HG03095 (cell line): ENCODE results near the gene MROH2A.

Source experiments
- ATAC-seq: cut with Tn5 transposase; IDR thresholded peaks from one replicate; pipeline ENCODE4 v1.9.1; 2021; ENCODE audit warnings: moderate library complexity; ENCODE audit not compliant: unreplicated experiment

Gene MROH2A

DNA sequence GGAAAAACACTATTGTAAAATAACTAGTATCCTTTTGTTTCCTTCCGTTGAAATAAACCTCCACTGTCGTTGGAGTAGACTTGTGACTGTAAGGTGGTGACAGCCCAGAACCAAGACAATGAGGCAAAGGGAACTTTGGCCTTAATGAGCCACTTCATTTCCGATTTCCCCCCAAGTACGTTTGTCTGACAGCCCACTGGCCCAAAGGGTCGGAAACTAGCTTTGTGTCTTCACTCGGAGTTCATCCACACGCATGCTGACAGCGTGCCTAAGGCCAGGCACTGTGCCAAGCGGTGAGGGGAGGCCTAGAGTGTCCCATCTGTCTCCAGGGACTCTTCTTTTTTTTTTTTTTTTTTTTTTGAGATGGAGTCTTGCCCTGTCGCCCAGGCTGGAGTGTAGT lies 55.2 kb downstream of the MROH2A start:
- no peak for ATAC-seq

DNA sequence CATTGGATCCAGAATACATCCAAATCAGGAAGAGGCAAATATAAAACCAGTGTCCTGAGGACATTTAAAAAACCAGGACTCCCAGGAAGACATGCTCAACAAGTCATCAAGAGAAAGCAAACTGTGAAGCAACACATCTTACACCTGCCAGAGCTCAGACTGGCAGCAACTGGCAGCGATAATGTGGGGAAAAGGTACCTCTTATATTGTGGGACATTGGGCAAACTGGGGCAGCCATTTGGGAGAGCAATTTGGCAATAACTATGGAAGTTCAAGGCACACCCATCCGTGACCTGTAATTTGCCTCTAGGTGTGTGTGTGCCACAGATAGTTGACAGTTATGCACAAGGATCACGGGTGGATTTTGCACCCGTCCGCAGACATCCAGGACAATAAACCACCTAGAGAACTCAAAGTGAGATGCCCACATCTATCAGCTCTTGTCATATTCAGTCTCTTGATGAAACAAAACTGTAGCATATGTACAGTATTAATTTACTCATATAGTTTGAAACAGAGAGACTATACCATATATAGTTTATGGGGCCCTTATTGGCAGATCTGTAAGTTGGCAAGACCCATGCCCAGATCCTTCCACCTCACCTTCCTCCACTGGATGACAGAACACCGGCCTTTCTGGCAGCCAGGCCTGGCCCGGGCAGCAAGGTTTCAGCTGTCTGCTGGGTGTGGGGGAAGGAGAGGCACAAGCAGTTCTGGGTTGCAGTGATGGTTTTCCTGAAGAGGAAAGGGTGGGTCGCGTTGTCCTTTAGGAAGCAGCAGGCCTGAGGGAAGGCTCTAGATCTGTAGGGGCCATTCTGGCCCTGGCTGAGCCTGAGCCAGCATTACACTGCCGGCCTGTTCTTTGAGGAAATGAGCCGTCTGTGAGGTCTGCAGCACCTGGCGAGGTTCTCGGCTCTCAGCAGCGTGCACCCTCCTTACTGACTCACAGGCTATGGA lies 57.4 kb downstream of the MROH2A start:
- ATAC-seq: no peak

- no peak for ATAC-seq
Observed at GRCh38 chr2:233836359-233836758, 58.2 kb downstream of the MROH2A start.

DNA sequence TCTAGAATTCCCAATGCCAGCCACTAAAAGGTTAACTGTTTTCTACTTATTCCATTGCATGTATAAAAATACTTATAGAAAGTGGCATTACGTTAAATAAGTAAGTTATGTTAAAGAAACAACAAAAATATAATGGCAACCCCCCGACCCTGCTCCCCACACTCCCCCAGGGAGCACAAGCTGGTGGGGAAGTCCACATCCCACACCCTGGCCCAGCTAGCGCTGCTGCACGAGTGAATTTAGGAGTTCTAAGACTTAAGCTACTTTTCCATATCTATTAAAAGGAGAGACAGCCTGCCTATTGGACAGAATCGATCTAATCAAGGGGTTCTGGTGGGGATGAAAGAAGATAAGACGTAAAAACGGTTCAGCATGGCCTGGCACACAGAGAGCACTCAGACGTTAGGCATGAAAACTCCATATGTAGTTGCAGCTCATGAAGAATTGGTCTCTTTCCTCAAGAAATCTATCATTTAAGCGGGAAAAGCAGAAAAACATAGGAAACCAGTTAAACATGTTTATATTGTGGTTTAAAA lies 59.6 kb downstream of the MROH2A start:
- no peak for ATAC-seq

DNA sequence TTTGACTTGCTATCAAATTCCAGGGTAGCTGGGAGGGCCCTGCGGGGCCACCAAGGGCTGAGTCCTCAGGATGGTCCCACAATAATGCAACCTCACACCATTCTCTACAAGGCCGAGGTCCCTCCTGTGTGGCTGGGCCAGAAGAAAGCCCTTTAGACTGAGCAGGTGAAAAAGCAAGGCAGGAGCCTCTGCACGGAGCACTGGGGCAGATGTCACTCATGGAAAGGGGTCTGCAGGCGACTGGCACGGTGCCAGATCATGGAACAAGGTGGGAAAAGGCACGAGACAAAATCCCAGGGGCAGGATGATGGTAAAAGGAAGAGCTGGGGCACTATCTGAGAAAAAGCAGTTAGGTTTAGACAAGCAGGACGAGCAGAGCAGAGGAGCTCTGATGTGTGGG lies 60.1 kb downstream of the MROH2A start:
- no peak for ATAC-seq

DNA sequence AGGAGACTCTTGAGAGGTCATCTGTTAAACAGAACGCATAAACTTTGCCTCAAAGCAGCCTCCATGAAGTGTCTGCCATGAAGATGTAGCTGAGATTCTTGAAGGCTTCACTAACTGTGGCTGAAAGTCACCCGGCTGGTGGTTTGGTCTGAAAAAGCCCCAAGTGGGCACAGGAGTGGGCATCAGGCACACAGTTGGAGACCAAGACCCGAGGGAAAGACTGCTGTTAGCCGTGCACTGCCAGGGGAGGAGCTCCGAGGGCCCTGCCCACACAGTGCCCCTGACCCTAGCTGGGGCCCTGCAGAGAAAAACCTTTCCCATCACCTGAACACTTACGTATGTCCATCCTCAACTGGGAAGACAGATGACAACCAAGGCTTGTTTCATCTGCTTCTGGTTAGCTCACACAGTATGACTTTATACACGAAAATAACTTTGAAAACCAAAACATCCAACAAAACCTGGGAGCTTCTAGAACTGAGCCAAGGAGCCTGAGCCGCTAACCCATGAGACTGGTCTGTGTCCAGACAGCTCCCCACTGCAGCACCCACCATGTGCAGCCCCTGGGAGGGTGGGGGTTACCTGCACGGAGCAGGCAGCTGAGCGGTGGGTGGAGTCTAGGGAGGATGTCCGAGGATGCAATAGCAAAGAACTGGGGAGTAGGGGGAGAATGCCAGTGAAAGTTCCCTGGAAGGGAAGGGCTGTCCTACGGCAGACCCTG lies 60.8 kb downstream of the MROH2A start:
- ATAC-seq: no peak

DNA sequence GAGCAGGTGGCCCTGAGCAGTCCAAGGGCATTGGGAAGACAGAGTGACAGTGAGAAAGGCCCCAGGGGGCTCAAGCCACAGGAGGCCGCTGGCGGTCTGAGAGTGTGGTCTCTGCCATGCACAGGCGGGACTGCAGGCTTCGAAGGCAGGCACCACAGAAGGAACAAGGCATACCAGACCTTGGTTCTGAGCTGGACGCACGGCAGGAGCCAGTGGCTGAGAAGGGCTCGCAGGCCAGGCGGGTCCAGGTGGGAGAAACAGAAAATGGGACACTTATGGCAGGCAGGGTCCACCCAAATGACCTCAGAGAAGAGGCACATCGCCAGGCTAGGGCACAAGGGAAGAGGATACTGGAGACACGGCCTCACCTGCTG lies 61.3 kb downstream of the MROH2A start:
- no peak for ATAC-seq

DNA sequence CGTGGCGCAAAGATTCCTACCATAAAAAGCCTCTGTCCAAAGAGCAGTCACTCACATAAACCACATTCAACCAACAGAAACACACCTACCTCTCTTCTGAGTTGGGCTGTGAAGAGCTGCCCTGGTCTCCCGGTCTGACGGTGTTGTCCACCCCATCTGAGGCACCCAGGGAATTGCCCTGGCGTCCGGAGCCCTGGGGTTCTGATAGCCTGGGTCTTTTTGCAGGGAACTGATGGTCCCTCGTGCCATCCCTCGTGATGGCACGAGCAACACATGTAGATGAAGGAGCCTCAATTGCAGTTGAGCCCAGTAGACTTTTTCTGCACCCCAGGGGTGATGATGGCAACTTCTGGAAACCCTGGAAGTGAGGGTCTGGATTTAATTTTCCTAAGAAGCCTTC lies 62.4 kb downstream of the MROH2A start:
- no peak for ATAC-seq

DNA sequence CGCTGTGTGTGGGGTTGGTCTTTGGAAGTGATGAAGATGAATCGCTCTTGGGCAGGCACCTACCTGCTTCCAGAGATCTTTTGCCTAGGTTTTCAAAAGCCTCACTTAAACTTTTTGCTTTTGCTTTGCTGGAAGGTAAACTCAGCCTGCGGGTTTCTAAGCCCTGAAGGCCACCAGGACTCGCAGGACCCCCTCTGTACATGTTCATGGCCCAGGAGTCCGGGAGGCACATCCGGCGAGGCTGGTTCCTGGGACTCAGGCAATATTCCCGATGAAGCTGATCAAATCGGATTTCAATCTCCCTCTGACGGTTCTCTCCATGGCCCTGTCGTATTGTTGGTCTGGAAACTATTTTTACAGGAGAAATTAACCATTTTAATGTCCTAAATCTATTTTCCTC lies 63.1 kb downstream of the MROH2A start:
- no peak for ATAC-seq

DNA sequence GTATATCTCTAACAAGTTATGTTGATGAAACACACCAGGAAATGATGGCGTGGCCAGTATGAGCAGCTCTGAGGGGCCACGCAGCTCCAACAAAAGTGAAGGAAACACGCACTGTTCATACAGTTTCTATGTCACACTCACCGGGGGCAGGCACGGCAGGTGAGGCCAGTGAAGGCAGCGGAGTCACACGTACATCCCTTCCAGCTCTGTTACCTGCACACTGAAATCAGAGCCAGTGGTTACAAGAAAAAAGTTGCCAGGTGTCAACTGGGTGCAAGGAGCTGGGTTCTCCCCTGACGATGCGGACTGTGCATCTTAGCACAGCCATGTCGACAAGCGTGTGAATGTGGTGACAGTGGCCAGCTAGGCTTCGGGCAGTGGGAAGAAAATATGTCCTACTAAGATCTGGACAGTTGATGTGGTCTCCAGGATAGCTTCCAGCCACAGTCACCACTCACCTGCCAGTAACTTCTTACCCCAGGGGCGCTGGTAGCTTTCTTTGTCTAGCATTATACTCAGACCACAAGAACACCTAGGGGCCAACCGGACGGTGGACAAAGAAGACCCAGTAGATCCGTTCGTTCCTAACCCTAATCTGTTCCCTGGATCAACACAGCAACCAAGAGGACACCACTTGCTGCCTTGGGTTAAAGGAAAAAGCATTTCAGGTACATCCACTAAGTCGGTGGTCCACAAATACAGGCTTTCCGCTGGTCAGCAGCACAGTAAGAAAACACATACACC lies 66.1 kb downstream of the MROH2A start:
- ATAC-seq: no peak

DNA sequence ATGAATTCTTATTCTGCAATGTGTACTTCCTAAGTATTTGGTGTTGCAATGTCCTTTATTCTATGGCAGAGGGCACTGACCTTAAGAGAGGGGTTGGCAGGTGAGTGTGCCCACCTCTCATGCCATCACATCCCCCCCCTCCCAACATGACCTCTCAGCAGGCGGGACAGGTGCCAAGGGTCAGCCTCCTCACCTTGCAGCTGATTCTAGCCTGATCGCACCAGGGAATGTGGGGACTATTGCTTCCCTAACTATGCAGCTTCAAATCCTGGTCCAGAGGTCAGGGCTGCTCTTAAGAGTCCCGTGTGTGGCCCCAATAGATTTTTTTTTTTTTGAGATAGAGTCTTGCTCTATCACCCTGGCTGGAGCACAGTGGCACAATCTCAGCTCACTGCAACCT lies 66.7 kb downstream of the MROH2A start:
- no peak for ATAC-seq

DNA sequence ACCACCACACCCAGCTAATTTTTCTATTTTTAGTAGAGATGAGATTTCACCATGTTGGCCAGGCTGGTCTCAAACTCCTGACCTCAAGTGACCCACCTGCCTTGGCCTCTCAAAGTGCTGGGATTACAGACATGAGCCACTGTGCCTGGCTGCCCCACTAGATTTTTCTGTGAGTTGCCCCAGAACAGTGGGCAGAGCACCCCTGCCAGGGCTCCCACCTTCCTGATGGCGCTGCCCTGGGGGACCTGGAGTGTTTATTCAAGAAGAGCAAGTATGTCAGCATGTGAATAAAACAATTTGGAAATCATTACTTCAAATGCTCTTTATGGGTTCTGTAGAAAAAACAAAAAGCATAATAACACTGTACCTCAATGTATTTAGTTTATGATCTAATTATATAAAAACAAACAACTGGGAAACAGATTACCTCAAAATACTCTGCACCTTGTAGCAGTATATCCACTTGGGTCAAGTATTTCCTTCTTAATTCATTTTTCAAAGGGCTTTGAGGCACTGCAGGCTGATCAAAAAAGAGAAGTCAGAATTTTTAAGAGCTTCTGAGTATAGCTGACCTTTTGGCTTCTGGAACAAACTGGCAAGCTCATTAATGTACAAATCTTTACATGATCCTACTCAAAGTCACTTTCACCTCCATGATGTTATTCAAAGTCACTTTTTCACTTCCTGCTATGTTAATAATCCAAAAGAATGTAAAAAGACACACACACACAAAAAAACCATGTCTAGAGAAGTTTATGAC lies 67.4 kb downstream of the MROH2A start:
- no peak for ATAC-seq

DNA sequence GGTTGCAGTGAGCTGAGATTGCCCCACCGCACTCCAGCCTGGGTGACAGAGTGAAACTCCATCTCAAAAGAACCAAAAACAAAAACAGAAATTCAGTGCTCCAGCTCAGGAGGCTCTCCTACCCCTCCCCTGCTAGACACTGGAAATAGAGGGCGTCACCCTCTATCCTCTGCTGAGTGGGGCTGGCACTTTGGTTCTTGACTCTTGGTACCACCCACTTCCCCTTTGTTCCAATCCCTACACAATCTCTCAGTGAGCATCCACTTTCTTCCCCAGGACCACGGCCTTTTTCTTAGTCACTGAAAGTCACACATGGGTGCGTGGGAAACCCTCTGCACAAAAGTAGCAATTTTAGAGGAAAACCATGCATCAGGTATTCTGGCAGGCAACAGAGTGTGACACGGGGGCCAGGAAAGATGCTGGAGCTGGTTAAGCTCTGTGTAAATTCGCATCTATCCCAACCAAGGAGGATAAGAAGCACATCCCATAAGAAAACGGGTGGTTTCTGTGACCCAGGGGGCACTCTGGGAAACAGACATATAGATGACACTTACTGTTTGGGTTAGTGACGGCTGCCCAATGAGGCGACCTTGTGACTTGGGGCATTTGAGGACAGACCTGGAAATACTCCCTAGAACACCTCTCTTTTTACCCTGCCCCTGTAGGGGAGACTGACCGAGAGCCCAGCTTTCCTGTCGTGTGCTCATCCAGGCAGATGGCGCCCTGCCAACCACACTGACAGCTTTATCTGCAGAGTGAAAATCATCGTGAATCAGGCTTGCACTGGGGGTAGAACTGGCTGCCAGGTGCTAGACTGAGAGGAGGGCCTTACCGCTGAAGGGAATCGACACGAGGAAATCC lies 68.5 kb downstream of the MROH2A start:
- ATAC-seq: no peak

GRCh38 chr2:233847248-233847898 lies 69.2 kb downstream of the MROH2A start:
- ATAC-seq: no peak

- no peak for ATAC-seq
Observed at GRCh38 chr2:233848276-233848675, 70.1 kb downstream of the MROH2A start.

DNA sequence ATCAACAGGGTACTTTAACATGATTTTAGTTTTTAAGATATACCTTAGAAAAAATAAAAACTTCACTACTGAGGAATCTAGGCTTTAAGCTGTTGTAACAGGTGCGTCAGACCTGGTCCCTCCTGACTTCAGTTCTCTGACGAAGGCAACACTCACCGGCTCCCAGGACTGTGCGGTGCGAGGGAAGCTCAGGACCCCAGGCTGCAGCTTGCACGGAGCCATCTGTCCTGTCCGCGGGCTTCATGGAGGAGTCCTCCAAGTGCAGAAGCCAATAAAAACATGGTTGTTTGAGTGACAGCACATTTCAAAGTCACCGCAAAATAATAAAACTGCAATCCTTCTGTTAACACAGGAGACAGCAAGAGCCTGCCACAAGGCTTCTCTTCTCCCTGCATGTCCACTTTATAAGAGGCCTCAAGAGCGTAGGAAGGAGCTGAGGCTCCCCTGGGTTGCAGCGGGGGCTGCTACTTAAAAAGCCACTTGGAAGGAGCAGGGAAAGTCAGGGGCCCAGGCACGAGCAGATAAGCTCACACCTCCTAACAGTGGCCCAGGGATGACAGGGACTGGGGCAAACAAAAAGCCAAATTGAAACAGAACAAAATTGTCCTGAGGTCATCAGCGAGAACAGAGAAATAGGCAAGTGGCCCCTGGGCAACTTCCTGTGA lies 71.6 kb downstream of the MROH2A start:
- ATAC-seq: no peak

DNA sequence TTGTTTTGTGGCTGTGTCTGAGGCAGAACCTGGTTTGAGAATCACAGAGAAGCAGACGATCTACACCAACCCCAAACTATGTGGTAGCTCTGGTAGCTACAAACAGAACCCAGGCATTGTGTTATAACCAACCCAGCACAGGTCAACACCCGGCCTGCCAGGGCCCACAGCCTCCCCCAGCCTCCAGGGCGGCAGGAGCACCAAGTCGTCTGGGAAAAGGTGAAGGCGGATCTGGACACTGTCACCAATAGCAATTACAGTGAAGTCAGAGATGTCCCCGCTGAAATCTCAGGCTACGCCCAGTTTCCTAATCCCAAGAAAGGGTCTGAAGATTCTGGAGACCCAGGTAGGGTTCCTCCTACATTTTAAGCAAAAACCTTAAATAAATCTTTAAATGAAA lies 72.6 kb downstream of the MROH2A start:
- no peak for ATAC-seq

- no peak for ATAC-seq
Observed at GRCh38 chr2:233851169-233851568, 73.0 kb downstream of the MROH2A start.

DNA sequence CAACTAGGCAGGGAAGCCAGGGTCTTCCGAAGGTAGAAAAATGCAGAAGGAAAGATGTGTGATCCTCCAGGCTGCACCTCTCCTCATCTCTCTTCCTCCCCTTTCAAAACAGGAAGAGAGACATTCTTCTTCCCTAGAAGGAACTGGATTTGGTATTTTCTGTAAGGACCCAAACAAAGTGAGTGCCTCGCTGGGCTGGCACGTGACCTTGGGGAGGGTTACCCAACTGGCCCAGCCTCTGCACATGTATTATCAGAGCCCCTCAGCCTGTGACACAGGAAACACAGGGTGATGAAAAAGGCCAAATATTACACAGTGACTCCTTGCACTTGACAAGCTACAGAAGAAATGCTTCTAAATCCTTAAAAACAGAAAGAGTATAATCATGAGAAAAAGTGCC lies 73.9 kb downstream of the MROH2A start:
- no peak for ATAC-seq
